ENCODE results near the gene RPS16. TPM values are rescaled to one million over a fixed set of nuclear protein-coding genes. Genes with fewer than 3 reads are reported as not detected.

The RPS16 gene
- total and polyA plus RNA-seq, 3 donors from 2014 or later = 628 to 1,146 (median 1,122) TPM

GRCh38 chr19:39388657-39389056 is 47.1 kb downstream of the RPS16 start:
- WGBS, 2 donors = 81 to 84% methylated on average over 5 of the region's 5 CpGs
- Histone ChIP-seq H3K36me3 (ENCODE audit: low read depth, missing control alignments) (no peaks in the 10 kb centered on the region), H3K4me1 (peaks cover 21% of the 10 kb centered on the region), H3K9me3 (no peaks in the 10 kb centered on the region), H3K4me3 (no peak overlapping the region), H3K27ac (no peak overlapping the region), H3K27me3 (no peaks in the 10 kb centered on the region)
- intact Hi-C loops (cut with DNase I; ENCODE audit: low total_unique reads) = no loop called here
- no peak for DNase-seq
- TF ChIP-seq CTCF (IDR thresholded peaks at IDR 0.05) (no peak), POLR2A (IDR thresholded peaks at IDR 0.05) (no peak)

- Histone ChIP-seq H3K9me3 (no peaks in the 10 kb centered on the region), H3K36me3 (ENCODE audit: low read depth, missing control alignments) (no peaks in the 10 kb centered on the region), H3K27ac (no peak overlapping the region), H3K27me3 (no peaks in the 10 kb centered on the region), H3K4me3 (no peak overlapping the region), H3K4me1 (peaks cover 11% of the 10 kb centered on the region)
- intact Hi-C loops (cut with DNase I; ENCODE audit: low total_unique reads) = no loop called here
- DNase-seq = no peak
- WGBS, 2 donors = 83 to 86% methylated on average over 7 of the region's 7 CpGs
- TF ChIP-seq CTCF (IDR thresholded peaks at IDR 0.05) (no peak), POLR2A (IDR thresholded peaks at IDR 0.05) (no peak)
Measured at GRCh38 chr19:39386557-39386956, 49.2 kb downstream of the RPS16 start.

GRCh38 chr19:39385629-39386411 is 49.9 kb downstream of the RPS16 start:
- TF ChIP-seq CTCF (IDR thresholded peaks at IDR 0.05) (no peak), POLR2A (IDR thresholded peaks at IDR 0.05) (no peak)
- Histone ChIP-seq H3K36me3 (ENCODE audit: low read depth, missing control alignments) (no peaks in the 10 kb centered on the region), H3K4me1 (peaks cover 9% of the 10 kb centered on the region), H3K27me3 (no peaks in the 10 kb centered on the region), H3K9me3 (no peaks in the 10 kb centered on the region), H3K4me3 (no peak overlapping the region), H3K27ac (no peak overlapping the region)
- WGBS, 2 donors = 78 to 80% methylated on average over 20 of the region's 20 CpGs
- DNase-seq = no peak
- intact Hi-C loops (cut with DNase I; ENCODE audit: low total_unique reads) = no loop called here

GRCh38 chr19:39384839-39385568 is 50.7 kb downstream of the RPS16 start:
- Histone ChIP-seq H3K36me3 (ENCODE audit: low read depth, missing control alignments) (peaks cover 4% of the 10 kb centered on the region), H3K9me3 (no peaks in the 10 kb centered on the region), H3K4me3 (no peak overlapping the region), H3K27me3 (no peaks in the 10 kb centered on the region), H3K4me1 (peaks cover 4% of the 10 kb centered on the region), H3K27ac (no peak overlapping the region)
- DNase-seq = no peak
- intact Hi-C loops (cut with DNase I; ENCODE audit: low total_unique reads) = no loop called here
- TF ChIP-seq CTCF (IDR thresholded peaks at IDR 0.05) = no peak
- TF ChIP-seq POLR2A (IDR thresholded peaks at IDR 0.05) = no peak
- 72 to 73% methylated on average over 8 to 9 of the region's 9 CpGs for WGBS, 2 donors

Small RNA genes lying within 50 kb of the gene (microRNA-seq; reads per million reads assigned to microRNA genes)
- gene MIR4530 (ENCODE audit: borderline number of aligned reads in 2 of 2, borderline replicate concordance in 1 of 2) = 0 to 0.70 reads per million in 2 donors

Small RNA genes lying within 50 kb of the gene (small RNA-seq; reads per million reads assigned to genes)
- gene MIR4530 = 0 reads per million in 2 donors

Other genes starting within 250 kb of the RPS16 start
- 1 to 10 TPM; 1.1 to 1.3 TPM for gene NCCRP1, start 239.0 kb downstream of the RPS16 start, total RNA-seq
- 0.73 TPM for gene NCCRP1, start 239.0 kb downstream of the RPS16 start, polyA plus RNA-seq (ENCODE audit: insufficient read depth, low read depth, low replicate concordance)
- gene SYCN, start 231.7 kb downstream of the RPS16 start, total RNA-seq = 100 to 1,000 TPM in 1 of 2 donors, 10 to 100 TPM in 1; 98.0 to 192 TPM
- 36.5 TPM for gene SYCN, start 231.7 kb downstream of the RPS16 start, polyA plus RNA-seq (ENCODE audit: insufficient read depth, low read depth, low replicate concordance)
- not detected for gene IFNL3, start 190.9 kb downstream of the RPS16 start, total RNA-seq
- gene IFNL3, start 190.9 kb downstream of the RPS16 start, polyA plus RNA-seq (ENCODE audit: insufficient read depth, low read depth, low replicate concordance) = not detected
- gene IFNL4, start 187.1 kb downstream of the RPS16 start, total RNA-seq = not detected
- gene IFNL4, start 187.1 kb downstream of the RPS16 start, polyA plus RNA-seq (ENCODE audit: insufficient read depth, low read depth, low replicate concordance) = not detected
- gene IFNL2, start 167.6 kb downstream of the RPS16 start, total RNA-seq = under 1 TPM in 1 of 2 donors, not detected in 1; 0.43 TPM
- gene IFNL2, start 167.6 kb downstream of the RPS16 start, polyA plus RNA-seq (ENCODE audit: insufficient read depth, low read depth, low replicate concordance) = not detected
- not detected for gene IFNL1, start 139.5 kb downstream of the RPS16 start, total RNA-seq
- not detected for gene IFNL1, start 139.5 kb downstream of the RPS16 start, polyA plus RNA-seq (ENCODE audit: insufficient read depth, low read depth, low replicate concordance)
- 1 to 10 TPM; 3.5 to 4.0 TPM for gene LRFN1, start 115.1 kb downstream of the RPS16 start, total RNA-seq
- gene LRFN1, start 115.1 kb downstream of the RPS16 start, polyA plus RNA-seq (ENCODE audit: insufficient read depth, low read depth, low replicate concordance) = 1.4 TPM
- 1 to 10 TPM; 2.4 to 3.7 TPM for gene GMFG, start 99.9 kb downstream of the RPS16 start, total RNA-seq
- gene GMFG, start 99.9 kb downstream of the RPS16 start, polyA plus RNA-seq (ENCODE audit: insufficient read depth, low read depth, low replicate concordance) = 19.5 TPM
- 100 to 1,000 TPM; 228 to 276 TPM for gene SAMD4B, start 93.5 kb downstream of the RPS16 start, total RNA-seq
- gene SAMD4B, start 93.5 kb downstream of the RPS16 start, polyA plus RNA-seq (ENCODE audit: insufficient read depth, low read depth, low replicate concordance) = 159 TPM
- gene PAF1, start 44.8 kb downstream of the RPS16 start, total RNA-seq = 10 to 100 TPM; 70.7 to 74.6 TPM
- 154 TPM for gene PAF1, start 44.8 kb downstream of the RPS16 start, polyA plus RNA-seq (ENCODE audit: insufficient read depth, low read depth, low replicate concordance)
- 10 to 100 TPM; 46.1 to 53.5 TPM for gene MED29, start 44.6 kb downstream of the RPS16 start, total RNA-seq
- gene MED29, start 44.6 kb downstream of the RPS16 start, polyA plus RNA-seq (ENCODE audit: insufficient read depth, low read depth, low replicate concordance) = 38.9 TPM
- gene ZFP36, start 29.1 kb downstream of the RPS16 start, total RNA-seq = 10 to 100 TPM; 46.4 to 90.9 TPM
- 77.7 TPM for gene ZFP36, start 29.1 kb downstream of the RPS16 start, polyA plus RNA-seq (ENCODE audit: insufficient read depth, low read depth, low replicate concordance)
- gene PLEKHG2, start 23.3 kb downstream of the RPS16 start, total RNA-seq = 10 to 100 TPM; 22.6 to 32.8 TPM
- 29.2 TPM for gene PLEKHG2, start 23.3 kb downstream of the RPS16 start, polyA plus RNA-seq (ENCODE audit: insufficient read depth, low read depth, low replicate concordance)
- 100 to 1,000 TPM; 363 to 366 TPM for gene SUPT5H, start 9.6 kb upstream of the RPS16 start, total RNA-seq
- 359 TPM for gene SUPT5H, start 9.6 kb upstream of the RPS16 start, polyA plus RNA-seq (ENCODE audit: insufficient read depth, low read depth, low replicate concordance)
- 10 to 100 TPM; 80.6 to 96.1 TPM for gene TIMM50, start 44.9 kb upstream of the RPS16 start, total RNA-seq
- 130 TPM for gene TIMM50, start 44.9 kb upstream of the RPS16 start, polyA plus RNA-seq (ENCODE audit: insufficient read depth, low read depth, low replicate concordance)
- gene DLL3, start 63.0 kb upstream of the RPS16 start, total RNA-seq = 1 to 10 TPM; 4.5 to 6.5 TPM
- 1.6 TPM for gene DLL3, start 63.0 kb upstream of the RPS16 start, polyA plus RNA-seq (ENCODE audit: insufficient read depth, low read depth, low replicate concordance)
- 10 to 100 TPM in 1 of 2 donors, 1 to 10 TPM in 1; 2.5 to 10.8 TPM for gene SELENOV, start 79.2 kb upstream of the RPS16 start, total RNA-seq
- gene SELENOV, start 79.2 kb upstream of the RPS16 start, polyA plus RNA-seq (ENCODE audit: insufficient read depth, low read depth, low replicate concordance) = 19.7 TPM
- gene EID2B, start 96.9 kb upstream of the RPS16 start, total RNA-seq = 10 to 100 TPM in 1 of 2 donors, 1 to 10 TPM in 1; 9.2 to 12.2 TPM
- 6.6 TPM for gene EID2B, start 96.9 kb upstream of the RPS16 start, polyA plus RNA-seq (ENCODE audit: insufficient read depth, low read depth, low replicate concordance)
- gene EID2, start 104.2 kb upstream of the RPS16 start, total RNA-seq = 10 to 100 TPM; 23.9 to 26.7 TPM
- 15.0 TPM for gene EID2, start 104.2 kb upstream of the RPS16 start, polyA plus RNA-seq (ENCODE audit: insufficient read depth, low read depth, low replicate concordance)
- not detected for gene LGALS13, start 166.6 kb upstream of the RPS16 start, total RNA-seq
- not detected for gene LGALS13, start 166.6 kb upstream of the RPS16 start, polyA plus RNA-seq (ENCODE audit: insufficient read depth, low read depth, low replicate concordance)
- not detected for gene LGALS16, start 220.0 kb upstream of the RPS16 start, total RNA-seq
- not detected for gene LGALS16, start 220.0 kb upstream of the RPS16 start, polyA plus RNA-seq (ENCODE audit: insufficient read depth, low read depth, low replicate concordance)